NCI-H2227 treated with DMSO at 0.1 percent for 48 hours (cell line): Measurements from ENCODE around the gene AGBL1.

Source experiments
- DNase-seq: peaks from one replicate; lab custom pipeline; 2025; lab: John Stamatoyannopoulos, UW

The AGBL1 gene

DNA sequence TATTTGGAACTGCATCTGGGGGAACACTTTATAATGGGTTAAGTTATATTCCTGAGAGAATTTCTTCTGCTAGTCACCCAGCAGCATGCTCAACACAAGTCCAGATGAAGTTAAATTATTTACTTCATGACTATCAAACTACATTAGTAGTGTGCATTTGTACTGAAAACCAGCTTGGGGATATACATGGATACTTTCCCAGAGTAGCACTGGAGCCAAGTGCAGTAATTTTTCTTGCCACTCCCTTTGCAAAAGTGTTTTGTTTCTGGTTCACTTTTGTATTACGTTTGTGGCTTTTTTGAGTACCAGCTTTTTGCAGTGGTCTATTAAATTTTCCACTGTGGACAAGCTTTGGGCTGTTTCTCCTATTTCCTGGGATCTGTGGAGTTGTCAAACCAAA is 243.0 kb downstream of the AGBL1 start:
- no peak for DNase-seq

DNA sequence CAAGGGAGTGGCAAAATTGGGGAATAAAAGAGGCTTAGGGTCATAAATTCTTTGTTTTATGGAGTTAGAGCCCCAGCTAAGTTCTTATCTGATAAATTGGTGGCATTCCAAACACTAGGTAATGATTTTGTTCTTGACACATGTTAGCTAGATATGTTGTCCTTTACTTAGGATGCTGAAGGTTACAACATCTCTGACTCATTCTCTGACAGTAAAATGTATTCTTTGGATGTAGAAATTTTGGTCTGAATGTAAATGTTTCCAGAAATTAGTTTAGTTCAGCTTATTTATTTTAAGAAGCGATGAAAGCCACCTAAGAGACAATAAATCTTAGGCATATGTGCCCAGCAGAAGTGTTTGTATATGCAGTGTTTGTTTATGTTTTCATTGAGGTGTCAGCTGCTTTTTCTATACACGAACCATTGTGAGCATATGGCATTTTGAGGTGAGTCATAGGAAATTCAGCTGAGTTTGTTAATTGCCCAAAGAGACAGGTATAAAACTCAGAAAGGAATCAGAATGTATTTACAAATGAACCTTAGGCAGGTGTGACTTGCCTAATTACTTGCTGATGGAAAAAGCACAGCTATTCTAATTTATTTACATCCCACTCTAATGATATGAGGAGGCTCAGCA is 247.7 kb downstream of the AGBL1 start:
- DNase-seq: no peak

DNA sequence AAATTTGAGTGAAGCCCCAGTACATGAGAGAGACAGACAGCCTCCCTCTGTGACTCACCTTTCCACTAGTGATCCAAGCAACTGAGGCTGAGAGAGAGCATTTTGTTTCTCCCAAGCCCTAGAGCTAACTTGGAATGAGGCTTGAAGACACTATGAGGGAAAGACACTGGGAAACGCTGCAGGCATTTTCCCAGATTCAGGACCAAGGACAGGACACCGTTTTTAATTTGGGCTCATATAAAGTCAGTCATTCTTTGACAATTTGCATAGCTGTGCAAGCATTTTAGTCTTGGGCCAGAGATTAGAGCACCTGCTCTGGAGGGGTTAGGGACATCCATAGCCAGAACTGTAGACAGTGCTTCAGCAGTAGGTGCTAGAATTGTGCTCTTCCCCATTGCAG is 249.0 kb downstream of the AGBL1 start:
- DNase-seq: no peak

DNA sequence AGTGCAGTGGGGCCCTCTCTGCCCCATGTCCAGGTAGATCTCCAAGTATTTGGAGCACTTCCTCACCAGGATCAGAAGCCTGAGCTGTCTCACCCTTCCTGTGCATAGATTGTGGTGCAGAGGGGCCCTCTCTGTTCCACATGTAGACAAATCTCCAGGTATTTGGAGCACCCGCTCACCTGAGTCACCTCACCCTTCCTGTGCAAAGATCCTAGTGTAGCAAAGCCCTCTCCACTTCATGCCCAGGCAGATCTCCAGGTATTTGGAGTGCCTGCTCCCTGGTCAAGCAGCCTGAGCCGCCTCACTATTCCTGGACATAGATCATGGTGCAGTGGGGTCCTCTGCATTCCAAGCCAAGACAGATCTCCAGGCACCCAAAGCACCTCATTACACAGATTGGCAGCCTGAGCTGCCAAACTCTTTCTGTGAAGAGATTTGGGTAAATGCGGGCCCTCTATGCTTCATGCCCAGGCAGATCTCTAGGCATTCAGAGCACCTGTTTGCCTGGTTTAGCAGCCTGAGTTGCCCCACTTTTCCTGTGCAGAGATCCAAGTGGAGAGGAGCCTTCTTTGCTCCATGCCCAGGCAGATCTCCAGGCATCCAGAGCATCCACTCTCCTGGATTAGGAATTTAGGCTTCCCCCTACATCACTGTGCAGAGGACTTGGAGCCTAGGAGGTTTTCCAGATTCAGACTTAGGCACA is 249.8 kb downstream of the AGBL1 start:
- no peak for DNase-seq

- DNase-seq: no peak
These were observed 254.1 kb downstream of the AGBL1 start for GRCh38 chr15:86333819-86334218.

GRCh38 chr15:86336051-86336788 is 256.5 kb downstream of the AGBL1 start:
- DNase-seq: no peak

DNA sequence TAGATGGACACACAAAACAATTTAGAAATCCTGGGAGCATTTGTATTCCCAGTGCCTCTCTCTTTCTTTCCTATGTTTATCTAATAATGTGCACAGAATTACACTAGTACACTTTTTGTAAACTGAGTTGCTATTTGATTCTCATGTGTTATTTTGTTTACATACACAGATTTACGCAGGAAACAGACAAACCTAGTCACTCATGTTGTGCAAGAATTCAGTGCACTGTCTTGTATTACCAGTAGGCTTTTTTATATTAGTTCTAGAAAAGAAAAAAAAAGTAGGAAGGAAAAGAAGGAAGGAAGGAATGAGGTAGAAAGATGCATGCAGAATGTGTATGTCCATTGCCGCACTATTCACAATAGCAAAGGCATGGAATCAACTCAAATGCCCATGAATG is 257.4 kb downstream of the AGBL1 start:
- no peak for DNase-seq

DNA sequence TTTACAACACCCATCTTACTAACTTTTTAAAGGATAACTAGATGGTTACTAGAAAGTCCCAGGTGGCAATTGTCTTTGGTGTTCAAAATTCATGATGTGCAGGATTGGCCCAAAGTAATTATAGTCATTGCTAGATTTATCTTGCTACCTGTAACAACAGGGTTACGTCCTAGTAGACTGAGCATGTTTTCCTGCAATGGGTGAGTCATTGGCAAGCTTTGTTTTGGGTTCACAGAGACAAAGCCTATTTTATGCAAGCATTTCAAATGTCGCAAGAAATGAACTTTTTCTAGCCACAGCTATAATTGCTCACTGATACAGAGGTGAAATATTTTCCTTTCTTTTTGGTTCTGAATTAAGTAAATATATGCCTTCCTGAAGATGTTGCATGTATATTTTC is 267.6 kb downstream of the AGBL1 start:
- no peak for DNase-seq

DNA sequence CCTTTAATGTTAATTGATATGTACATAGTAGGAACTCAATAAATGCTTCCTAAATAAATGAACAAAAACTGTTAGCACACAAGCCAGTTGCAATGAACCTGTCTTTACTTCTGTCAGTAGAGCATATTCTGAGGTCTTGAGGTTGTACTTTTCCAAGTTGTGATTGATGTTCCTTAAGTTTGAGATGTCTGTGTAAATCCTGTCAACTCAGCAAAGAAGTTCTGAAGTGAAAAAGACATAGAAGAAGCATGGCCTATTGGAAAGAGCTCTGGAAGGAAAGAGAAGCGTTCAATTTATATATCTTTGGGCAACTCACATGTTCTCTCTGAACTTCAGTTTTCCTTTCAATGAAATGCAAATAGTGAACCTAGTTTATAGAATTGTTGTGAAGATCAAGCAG is 269.9 kb downstream of the AGBL1 start:
- DNase-seq: no peak

DNA sequence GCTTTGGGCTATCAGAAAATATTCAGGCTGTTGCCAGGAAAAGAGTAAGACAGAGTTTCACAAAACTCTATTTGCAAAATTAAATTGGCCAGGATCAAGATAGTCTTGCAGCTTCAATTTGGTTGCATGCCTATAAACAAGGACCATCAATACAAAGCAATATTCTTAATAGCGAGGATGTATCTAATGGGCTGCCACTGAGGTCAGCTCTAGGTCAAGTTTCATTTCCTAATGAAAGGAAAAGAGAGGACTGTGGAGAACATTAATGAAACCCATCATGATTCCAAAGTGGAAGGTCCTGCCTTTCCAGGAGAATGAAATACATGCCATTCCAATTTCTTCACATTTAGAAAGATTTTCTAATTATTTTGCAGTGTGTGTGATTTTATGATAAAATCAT is 273.5 kb downstream of the AGBL1 start:
- no peak for DNase-seq

GRCh38 chr15:86355361-86355760 is 275.7 kb downstream of the AGBL1 start:
- no peak for DNase-seq

DNA sequence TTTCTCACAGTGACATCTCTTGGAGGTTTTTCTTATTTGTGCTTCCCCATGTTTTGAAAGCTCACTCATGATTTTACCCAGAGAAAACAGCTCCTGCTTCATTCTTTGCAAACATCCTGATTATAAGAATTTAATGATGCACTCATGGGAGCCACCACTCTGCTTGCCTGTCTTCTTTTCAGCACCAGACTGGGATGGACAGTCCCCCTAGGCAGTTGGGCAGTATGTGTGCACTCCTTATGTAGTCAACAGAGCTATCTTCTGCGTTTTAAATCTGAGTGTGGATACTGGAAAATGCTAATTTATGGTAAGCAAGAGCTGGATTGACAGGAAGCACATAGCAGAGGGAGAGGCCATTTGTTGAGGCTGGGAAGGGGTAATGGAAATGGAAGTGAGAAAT is 276.1 kb downstream of the AGBL1 start:
- no peak for DNase-seq

- no peak for DNase-seq
These were observed 282.9 kb downstream of the AGBL1 start for GRCh38 chr15:86362555-86362954.

DNA sequence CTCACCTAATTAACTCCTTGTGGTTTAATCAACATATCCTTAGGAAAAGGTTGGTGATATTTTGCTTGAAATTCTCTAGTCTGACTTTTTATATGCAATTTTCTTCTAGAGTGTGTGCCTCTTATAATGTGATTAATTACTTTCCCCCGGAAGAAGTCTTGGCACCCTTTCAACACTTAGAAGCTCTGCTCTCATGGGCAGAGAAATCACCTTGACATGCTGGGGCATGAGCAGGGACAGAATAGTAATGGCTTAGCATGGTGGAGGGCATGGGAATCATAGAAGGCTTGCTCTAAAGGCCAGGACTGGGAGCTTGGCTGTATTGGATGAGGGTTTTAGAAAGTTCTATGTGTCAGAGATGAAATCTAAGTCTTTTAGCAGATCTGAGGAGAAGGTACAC is 293.5 kb downstream of the AGBL1 start:
- DNase-seq: no peak

DNA sequence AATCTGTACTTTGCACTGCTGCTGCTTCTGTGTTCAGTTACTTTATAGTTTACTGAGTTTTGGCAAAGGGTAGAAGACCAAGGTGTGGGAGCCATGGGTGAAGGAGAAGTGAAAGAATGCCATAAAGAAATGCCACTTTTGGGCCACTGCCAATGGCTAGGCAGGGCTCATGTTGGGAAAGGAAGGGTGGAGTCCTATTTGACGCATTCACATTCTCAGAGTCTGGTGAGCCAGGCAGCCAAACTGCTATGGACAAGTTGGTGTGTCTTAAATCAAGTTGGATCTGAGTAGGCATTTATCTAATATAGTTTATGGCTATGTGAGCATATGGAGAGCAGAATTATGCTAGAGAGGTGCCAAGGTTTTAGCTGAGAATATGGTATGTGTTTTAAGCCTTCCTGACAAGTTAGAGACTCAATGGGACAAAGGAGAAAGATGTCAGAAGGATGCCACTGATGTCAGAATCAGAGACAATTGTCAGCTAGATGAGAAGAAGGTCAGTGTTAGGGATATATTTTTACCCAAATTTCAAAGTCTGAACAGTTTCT is 296.1 kb downstream of the AGBL1 start:
- no peak for DNase-seq

DNA sequence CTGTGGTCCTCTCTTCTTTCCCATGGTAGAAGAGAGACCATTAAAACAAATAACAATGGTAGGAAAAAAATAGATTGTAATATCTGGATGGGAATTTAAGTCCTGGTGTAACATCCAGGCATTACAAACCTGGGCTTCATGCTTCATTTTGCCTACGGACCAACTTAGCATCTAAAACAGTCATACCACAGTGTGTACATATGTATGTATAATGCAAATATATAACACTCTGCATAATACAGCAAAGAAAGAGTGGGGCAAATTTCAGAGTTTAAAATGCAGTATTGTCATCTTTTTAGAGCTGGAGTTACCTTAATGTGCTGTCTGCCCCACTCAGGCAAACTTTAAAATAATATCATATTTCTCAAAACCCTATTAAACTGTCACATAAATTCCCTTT is 298.2 kb downstream of the AGBL1 start:
- no peak for DNase-seq

- DNase-seq: no peak
These were observed 302.7 kb downstream of the AGBL1 start for GRCh38 chr15:86382341-86382740.

DNA sequence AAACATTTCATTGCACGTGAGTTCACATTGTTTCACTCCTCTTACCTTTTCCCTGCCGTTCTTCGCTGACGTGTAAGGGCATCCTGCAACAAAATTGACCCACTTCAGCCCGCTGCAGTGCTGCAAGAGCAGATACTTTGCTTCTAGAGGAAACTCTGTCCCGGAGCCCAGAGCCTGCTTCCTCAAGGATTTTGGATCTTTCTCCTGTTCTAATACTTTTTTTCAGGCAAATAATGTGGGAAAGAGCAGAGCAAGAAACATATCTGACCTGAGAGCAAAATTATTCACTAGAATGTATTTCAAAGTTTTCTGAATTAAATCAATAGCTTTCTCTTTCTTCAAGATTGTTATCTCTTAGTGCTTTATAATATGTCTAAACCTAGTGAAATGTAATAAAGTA is 303.9 kb downstream of the AGBL1 start:
- no peak for DNase-seq

- no peak for DNase-seq
These were observed 304.5 kb downstream of the AGBL1 start for GRCh38 chr15:86384186-86384585.

- DNase-seq: no peak
These were observed 312.6 kb downstream of the AGBL1 start for GRCh38 chr15:86392296-86392695.

- no peak for DNase-seq
These were observed 313.2 kb downstream of the AGBL1 start for GRCh38 chr15:86392874-86393273.

DNA sequence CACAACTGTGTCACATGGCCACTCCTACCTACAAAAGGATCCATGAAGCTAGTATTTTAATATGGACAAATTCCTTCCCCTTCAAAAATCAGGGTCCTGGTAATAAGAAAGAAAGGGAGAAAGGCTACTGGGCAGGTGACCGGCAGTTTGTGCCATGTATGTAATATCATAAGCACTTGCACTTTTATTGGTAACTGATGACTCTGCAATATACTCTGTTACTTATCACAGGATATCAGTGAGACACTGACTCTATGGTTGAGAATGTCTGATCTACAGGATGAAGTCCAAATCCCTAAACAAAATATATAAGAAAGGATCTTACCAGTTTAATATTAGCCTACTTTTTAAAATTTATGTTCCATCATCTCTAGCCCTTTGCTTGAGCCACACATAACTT is 315.2 kb downstream of the AGBL1 start:
- no peak for DNase-seq
